Loucy (cell line): ENCODE data around the gene MAPT.

Source experiments
- H2AFZ ChIP-seq: fragments of 200-600 bp; sonication (generic); 2 replicates; pipeline ENCODE4 v1.6.0; 2016; ENCODE audit warnings: antibody characterized with exemption, mild to moderate bottlenecking, low read length, moderate library complexity
- H3F3A ChIP-seq: fragments of 200-600 bp; 2 replicates; pipeline ENCODE4 v1.6.0; 2016; ENCODE audit warnings: antibody characterized with exemption, low read depth, mild to moderate bottlenecking
- H3K27me3 ChIP-seq: fragments of 200-600 bp; sonication (generic); 2 replicates; pipeline ENCODE4 v1.6.1; 2014; ENCODE audit warnings: low read length, mild to moderate bottlenecking; ENCODE audit not compliant: insufficient read depth, poor library complexity, severe bottlenecking
- H3K36me3 ChIP-seq: fragments of 200-600 bp; sonication (generic); 2 replicates; pipeline ENCODE4 v1.6.1; 2016; ENCODE audit warnings: low read length; ENCODE audit not compliant: insufficient read depth
- H3K4me1 ChIP-seq: fragments of 200-600 bp; sonication (generic); 2 replicates; pipeline ENCODE4 v1.5.1; 2014; ENCODE audit warnings: low read length, mild to moderate bottlenecking; ENCODE audit not compliant: insufficient read depth, poor library complexity, severe bottlenecking
- H3K4me2 ChIP-seq: fragments of 200-600 bp; sonication (generic); 2 replicates; pipeline ENCODE4 v1.6.0; 2014; ENCODE audit warnings: antibody characterized with exemption, low read length, low read depth, mild to moderate bottlenecking; ENCODE audit not compliant: poor library complexity, severe bottlenecking
- H3K4me3 ChIP-seq: fragments of 200-600 bp; sonication (generic); 2 replicates; pipeline ENCODE4 v1.5.1; 2014; ENCODE audit warnings: low read length, mild to moderate bottlenecking, mixed read lengths; ENCODE audit not compliant: poor library complexity, severe bottlenecking
- H3K79me2 ChIP-seq: fragments of 200-600 bp; sonication (generic); 2 replicates; pipeline ENCODE4 v1.6.1; 2014; ENCODE audit warnings: low read length; ENCODE audit not compliant: insufficient read depth
- H3K9ac ChIP-seq: fragments of 200-600 bp; sonication (generic); 2 replicates; pipeline ENCODE4 v1.6.0; 2014; ENCODE audit warnings: mild to moderate bottlenecking, low read depth, low read length, moderate library complexity; ENCODE audit not compliant: poor library complexity, severe bottlenecking
- H3K9me2 ChIP-seq: fragments of 200-600 bp; sonication (generic); replicated peaks from 2 replicates; pipeline ENCODE4 v1.6.1; 2016; ENCODE audit warnings: low read depth, low read length, mixed read lengths
- H3K9me3 ChIP-seq: fragments of 200-600 bp; sonication (generic); 2 replicates; pipeline ENCODE4 v1.6.1; 2014; ENCODE audit warnings: mild to moderate bottlenecking, antibody characterized with exemption, low read length, low read depth; ENCODE audit not compliant: insufficient read depth
- H4K20me1 ChIP-seq: fragments of 200-600 bp; sonication (generic); 2 replicates; pipeline ENCODE4 v1.6.0; 2014; ENCODE audit warnings: antibody characterized with exemption, low read length, mild to moderate bottlenecking; ENCODE audit not compliant: insufficient read depth, poor library complexity, severe bottlenecking
- CTCF ChIP-seq: fragments of 200-600 bp; sonication (generic); conservative IDR thresholded peaks from 2 replicates; pipeline ENCODE4 v1.5.1; 2014; ENCODE audit warnings: mild to moderate bottlenecking, antibody characterized with exemption, low read length
- EZH2phosphoT487 ChIP-seq: fragments of 200-600 bp; IDR thresholded peaks from 2 replicates; pipeline ENCODE4 v1.6.1; 2018; ENCODE audit warnings: antibody characterized with exemption, mild to moderate bottlenecking, moderate library complexity, borderline replicate concordance

Gene MAPT

GRCh38 chr17:45895304-45895968 is 1.1 kb downstream of the MAPT start:
- Histone ChIP-seq H2AFZ (no peak overlapping the region), H3K36me3 (no peaks in the 10 kb centered on the region), H3K4me2 (no peak overlapping the region), H3K9me2 (no peaks in the 10 kb centered on the region), H3K9ac (no peak overlapping the region), H4K20me1 (no peaks in the 10 kb centered on the region), H3K9me3 (no peaks in the 10 kb centered on the region), H3K79me2 (no peaks in the 10 kb centered on the region), H3K4me1 (no peaks in the 10 kb centered on the region), H3K27me3 (no peaks in the 10 kb centered on the region), H3K4me3 (no peak overlapping the region), H3F3A (no peaks in the 10 kb centered on the region)
- TF ChIP-seq CTCF: no peak
- no peak for TF ChIP-seq EZH2phosphoT487

- Histone ChIP-seq H3K36me3 (no peaks in the 10 kb centered on the region), H3F3A (no peaks in the 10 kb centered on the region), H3K79me2 (no peaks in the 10 kb centered on the region), H3K9me3 (no peaks in the 10 kb centered on the region), H3K4me3 (no peak overlapping the region), H3K9ac (no peak overlapping the region), H2AFZ (no peak overlapping the region), H3K9me2 (no peaks in the 10 kb centered on the region), H3K4me1 (no peaks in the 10 kb centered on the region), H3K27me3 (no peaks in the 10 kb centered on the region), H4K20me1 (no peaks in the 10 kb centered on the region), H3K4me2 (no peak overlapping the region)
- no peak for TF ChIP-seq CTCF
- no peak for TF ChIP-seq EZH2phosphoT487
Measured at GRCh38 chr17:45895969-45896785, 1.8 kb downstream of the MAPT start.

- no peaks in the 10 kb centered on the region for H3K9me3 ChIP-seq
- no peaks in the 10 kb centered on the region for H3K79me2 ChIP-seq
- H3F3A ChIP-seq: no peaks in the 10 kb centered on the region
- no peaks in the 10 kb centered on the region for H3K27me3 ChIP-seq
- H3K9ac ChIP-seq: no peak overlapping the region
- no peak overlapping the region for H2AFZ ChIP-seq
- H3K4me2 ChIP-seq: no peak overlapping the region
- H4K20me1 ChIP-seq: no peaks in the 10 kb centered on the region
- no peak overlapping the region for H3K4me3 ChIP-seq
- TF ChIP-seq EZH2phosphoT487 (no peak), CTCF (no peak)
- no peaks in the 10 kb centered on the region for H3K9me2 ChIP-seq
- no peaks in the 10 kb centered on the region for H3K4me1 ChIP-seq
- H3K36me3 ChIP-seq: no peaks in the 10 kb centered on the region
Measured at GRCh38 chr17:45896803-45897693, 2.7 kb downstream of the MAPT start.
